Activated naive CD4-positive, alpha-beta T cell treated with anti-CD3 and anti-CD28 coated beads, Interleukin-2, amount 50 U/mL, for 72 hours (primary cell): ENCODE measurements around the gene UNC79. TPM values are rescaled to one million over a fixed set of nuclear protein-coding genes. Genes with fewer than 3 reads are reported as not detected.
A peak's percentile ranks its signal among the peaks of the same experiment; 100 is the strongest.

Source experiments
- ATAC-seq, 2 donors: fragments of 150-1000 bp; cut with Tn5 transposase; 2 replicates each; pipeline ENCODE4 v1.10.0; 2021; ENCODE audit warnings: mild to moderate bottlenecking in 2 of 2, moderate library complexity in 2 of 2
- DNase-seq, 2 donors: peaks; one replicate each; pipeline ENCODE4 v3.0.0; 2021 to 2022; ENCODE audit warnings: low spot score in 2 of 2
- H3K27ac Mint-ChIP-seq, 2 donors: one replicate each; pipeline ENCODE4 v1.8.0; 2022; ENCODE audit warnings: mild to moderate bottlenecking in 2 of 2, mixed read lengths in 2 of 2
- H3K36me3 Mint-ChIP-seq, 2 donors: one replicate each; pipeline ENCODE4 v1.8.0; 2022; ENCODE audit warnings: mixed read lengths in 2 of 2
- H3K9me3 Mint-ChIP-seq, 2 donors: one replicate each; pipeline ENCODE4 v1.8.0; 2022; ENCODE audit warnings: mixed read lengths in 2 of 2
- total RNA-seq, 2 donors: library from RNA; stranded (reverse); gene quantifications; one replicate each; pipeline ENCODE4 v1.2.3, GENCODE V29; 2022

UNC79 gene
- total RNA-seq, 2 donors from 2014 or later, result 0.02 TPM; not detected in 1

DNA sequence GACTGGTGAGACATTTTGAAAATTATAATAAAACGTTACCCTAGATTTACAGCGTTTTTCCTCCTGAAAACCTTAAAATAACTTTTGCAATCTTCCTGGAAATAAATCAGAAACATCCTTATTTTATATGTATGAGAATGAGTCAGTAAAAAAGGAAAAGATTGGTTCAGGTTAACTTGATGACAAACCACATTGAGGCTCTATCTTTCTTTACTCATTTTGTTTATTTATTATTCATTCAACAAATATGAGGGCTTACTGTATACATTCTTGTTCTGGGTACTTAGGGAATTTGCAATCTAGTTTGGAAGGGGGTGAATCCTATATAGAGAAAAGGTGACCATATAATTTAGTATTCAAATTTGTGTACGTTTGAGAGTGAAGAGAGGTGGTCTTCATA is 156.6 kb downstream of the UNC79 start:
- Mint-ChIP-seq H3K27ac (no peak overlapping the region), H3K36me3 (no peaks in the 10 kb centered on the region), H3K9me3 (no peaks in the 10 kb centered on the region)
- DNase-seq (no peak), ATAC-seq (no peak)

DNA sequence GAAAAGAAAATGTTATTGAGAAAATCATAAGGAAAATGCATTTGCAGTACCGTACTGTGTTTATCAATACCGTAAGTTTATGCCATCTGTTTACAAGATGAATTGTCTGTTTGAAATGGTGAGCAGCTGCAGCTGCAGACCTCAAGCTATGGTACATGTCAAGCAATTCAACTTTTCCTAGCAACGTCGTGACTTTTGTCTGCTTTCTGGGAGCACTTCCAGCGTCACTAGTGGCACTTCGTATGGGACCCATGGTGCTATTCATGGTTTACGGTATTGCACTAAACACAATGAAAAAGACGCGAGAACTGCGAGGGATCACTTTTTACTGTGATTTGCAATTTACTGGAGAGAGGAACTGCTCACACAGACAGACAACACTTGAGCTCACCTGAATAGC is 160.8 kb downstream of the UNC79 start:
- ATAC-seq (no peak), DNase-seq (no peak)
- H3K36me3 Mint-ChIP-seq, result no peaks in the 10 kb centered on the region
- H3K27ac Mint-ChIP-seq, result no peak overlapping the region
- H3K9me3 Mint-ChIP-seq, result no peaks in the 10 kb centered on the region

DNA sequence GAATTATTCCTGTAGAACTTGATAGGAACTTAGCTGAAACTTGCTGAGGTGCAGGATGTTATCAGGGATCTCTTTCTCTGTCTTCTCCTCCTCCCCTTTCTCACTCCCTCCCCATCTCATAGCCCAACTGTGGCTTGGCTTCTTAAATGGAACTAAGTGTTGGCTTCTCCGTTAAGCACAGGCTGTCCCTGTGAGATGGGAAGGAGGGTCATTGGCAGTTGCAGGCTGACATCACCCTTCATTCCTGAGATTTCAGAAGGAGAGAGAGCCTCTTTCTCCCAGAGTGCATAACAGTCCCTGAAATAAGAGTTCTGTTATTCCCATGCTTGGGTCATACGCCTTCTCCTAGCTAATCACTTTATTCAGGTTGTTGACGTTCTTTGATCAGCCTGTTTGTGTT is 162.0 kb downstream of the UNC79 start:
- no peak for ATAC-seq
- Mint-ChIP-seq H3K9me3 (no peaks in the 10 kb centered on the region), H3K27ac (no peak overlapping the region), H3K36me3 (no peaks in the 10 kb centered on the region)
- no peak for DNase-seq

DNA sequence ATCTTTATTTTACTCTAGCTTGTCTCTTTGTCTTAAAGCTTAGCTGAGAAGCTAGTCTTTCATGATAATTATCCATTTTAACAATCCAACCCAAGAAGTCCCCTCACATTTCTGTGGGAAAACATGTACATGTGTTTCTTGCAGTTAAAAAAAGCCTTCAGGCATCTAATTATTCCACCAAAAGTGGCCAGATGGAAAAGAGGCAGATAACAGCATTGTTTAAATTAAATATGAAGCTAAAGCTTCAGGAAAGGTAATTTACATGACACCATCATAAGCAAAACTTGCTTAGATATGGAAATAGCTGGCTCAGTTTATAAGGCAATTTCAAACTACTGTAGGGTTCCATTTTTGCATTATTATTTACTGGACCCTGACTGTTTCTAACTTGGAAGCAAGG is 175.4 kb downstream of the UNC79 start:
- no peak overlapping the region for H3K27ac Mint-ChIP-seq
- DNase-seq, result no peak
- H3K9me3 Mint-ChIP-seq, result peaks cover 0 to 7% of the 10 kb centered on the region in 2 donors
- H3K36me3 Mint-ChIP-seq, result no peaks in the 10 kb centered on the region
- no peak for ATAC-seq

DNA sequence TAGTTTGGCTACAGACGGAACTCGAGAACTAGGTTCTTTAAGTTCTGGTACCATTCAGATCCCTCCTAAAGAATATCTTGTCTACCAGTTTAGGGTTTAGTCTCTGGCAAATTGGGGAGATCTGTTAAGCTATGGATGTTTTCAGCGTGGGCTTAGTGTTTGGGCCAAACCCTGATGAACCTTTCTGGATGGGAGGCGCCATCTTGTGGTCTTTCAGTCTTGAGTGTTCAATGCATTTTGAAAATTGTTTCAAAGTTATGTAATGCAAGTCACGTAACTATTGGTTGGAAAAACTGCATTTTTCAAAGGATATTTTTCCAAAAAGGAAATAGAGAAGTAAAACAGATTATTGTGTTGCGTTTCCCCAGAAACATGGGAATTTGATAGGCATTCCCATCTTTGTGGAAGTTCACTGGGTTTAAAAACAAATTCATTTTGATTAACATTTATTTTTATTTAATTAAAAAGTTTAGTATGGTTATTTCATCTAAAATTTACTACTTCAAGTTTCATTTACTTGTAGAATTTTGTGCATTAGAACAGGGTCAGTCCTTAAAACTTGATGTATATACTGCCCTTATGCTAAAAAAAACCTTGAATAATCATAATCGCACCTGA is 188.5 kb downstream of the UNC79 start:
- ATAC-seq, result no peak
- no peak overlapping the region for H3K27ac Mint-ChIP-seq
- no peaks in the 10 kb centered on the region for H3K9me3 Mint-ChIP-seq
- peak in 1 of 2 donors; percentile 19 for DNase-seq
- H3K36me3 Mint-ChIP-seq, result no peaks in the 10 kb centered on the region

DNA sequence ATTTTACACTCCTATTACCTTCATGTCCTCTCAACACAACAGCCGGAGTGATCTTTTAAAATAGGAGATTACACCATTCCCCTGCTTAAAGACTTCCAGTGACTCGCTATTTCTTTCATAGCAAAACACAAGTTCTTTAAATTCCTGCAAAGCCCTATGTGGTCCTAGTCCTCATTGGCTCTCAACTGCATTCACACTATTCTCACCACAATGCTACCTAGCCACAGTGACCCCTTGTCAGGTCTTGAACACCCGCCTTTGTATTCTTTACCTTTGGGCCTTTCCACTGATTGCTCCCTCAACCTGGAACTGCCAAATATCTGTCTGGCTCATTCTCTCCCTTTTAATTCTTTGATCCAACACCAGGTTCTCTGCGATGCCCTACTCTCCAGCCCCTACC is 197.3 kb downstream of the UNC79 start:
- Mint-ChIP-seq H3K27ac (no peak overlapping the region), H3K9me3 (no peaks in the 10 kb centered on the region), H3K36me3 (no peaks in the 10 kb centered on the region)
- DNase-seq (no peak), ATAC-seq (no peak)

- ATAC-seq (no peak), DNase-seq (no peak)
- Mint-ChIP-seq H3K9me3 (no peaks in the 10 kb centered on the region), H3K27ac (no peak overlapping the region), H3K36me3 (no peaks in the 10 kb centered on the region)
Observed at GRCh38 chr14:93629643-93630042, 198.9 kb downstream of the UNC79 start.

- Mint-ChIP-seq H3K36me3 (peaks cover 0 to 8% of the 10 kb centered on the region in 2 donors), H3K27ac (no peak overlapping the region), H3K9me3 (peaks cover 0 to 5% of the 10 kb centered on the region in 2 donors)
- ATAC-seq, result no peak
- DNase-seq, result no peak
Observed at GRCh38 chr14:93638790-93639189, 208.1 kb downstream of the UNC79 start.

GRCh38 chr14:93643127-93643526 is 212.4 kb downstream of the UNC79 start:
- H3K36me3 Mint-ChIP-seq, result peaks cover 5 to 16% of the 10 kb centered on the region in 2 donors
- peaks cover 6 to 14% of the 10 kb centered on the region in 2 donors for H3K9me3 Mint-ChIP-seq
- ATAC-seq, result peak in 1 of 2 donors; percentile 63
- DNase-seq, result no peak
- no peak overlapping the region for H3K27ac Mint-ChIP-seq

GRCh38 chr14:93643676-93644075 is 212.9 kb downstream of the UNC79 start:
- H3K36me3 Mint-ChIP-seq, result peaks cover 5 to 16% of the 10 kb centered on the region in 2 donors
- H3K9me3 Mint-ChIP-seq, result peaks cover 6 to 14% of the 10 kb centered on the region in 2 donors
- no peak overlapping the region for H3K27ac Mint-ChIP-seq
- DNase-seq (no peak), ATAC-seq (peak in 1 of 2 donors; percentile 21)

DNA sequence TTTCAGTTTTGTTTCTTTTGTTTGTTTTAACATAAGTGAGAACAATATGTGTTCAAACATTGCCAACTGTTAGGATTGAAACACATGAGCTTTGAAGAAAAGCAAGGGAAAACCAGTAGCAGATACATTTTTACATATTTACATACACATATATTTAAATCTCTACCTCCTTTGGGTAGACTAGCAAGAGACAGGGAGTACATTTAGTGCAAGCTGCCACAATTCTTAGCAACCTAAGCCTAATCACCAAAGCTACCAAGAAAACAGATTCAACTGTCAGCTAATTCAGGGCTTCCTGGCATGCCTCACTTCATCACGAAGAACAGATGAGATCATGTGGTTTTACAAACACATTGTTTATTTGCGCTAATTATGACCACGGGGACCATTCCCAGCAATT is 214.5 kb downstream of the UNC79 start:
- Mint-ChIP-seq H3K9me3 (peaks cover 6 to 14% of the 10 kb centered on the region in 2 donors), H3K27ac (no peak overlapping the region)

GRCh38 chr14:93648440-93649168 is 217.9 kb downstream of the UNC79 start:
- DNase-seq (peak in 1 of 2 donors; percentile 30), ATAC-seq (peak; percentile 79 to 86)
- H3K36me3 Mint-ChIP-seq, result peaks cover 5 to 8% of the 10 kb centered on the region in 2 donors
- H3K9me3 Mint-ChIP-seq, result peaks cover 6 to 9% of the 10 kb centered on the region in 2 donors
- peak overlapping the region in 1 of 2 donors; percentile 76 for H3K27ac Mint-ChIP-seq

More for the DNA sequence above, 214.5 kb downstream of the UNC79 start:
- peaks cover 5 to 16% of the 10 kb centered on the region in 2 donors for H3K36me3 Mint-ChIP-seq
- DNase-seq, result no peak
- no peak for ATAC-seq

DNA sequence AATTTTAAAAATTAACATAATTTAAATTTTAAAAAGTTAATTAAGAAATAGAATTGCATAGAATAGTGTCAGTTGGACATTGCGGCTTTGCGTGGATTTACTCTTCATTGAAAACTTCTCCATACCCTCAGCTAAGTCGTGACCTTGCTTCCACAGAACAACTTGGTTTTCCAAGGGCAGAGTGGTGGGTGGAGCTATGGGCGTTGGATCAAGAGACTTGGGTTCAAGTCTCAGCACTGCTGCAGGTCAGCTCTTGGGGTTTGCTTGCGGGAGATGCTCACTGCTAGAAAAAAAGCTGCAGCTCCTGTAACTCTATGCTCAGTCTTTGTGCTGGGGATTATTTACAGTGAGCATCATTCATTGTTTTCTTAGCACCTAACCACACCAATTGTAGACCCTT is 223.9 kb downstream of the UNC79 start:
- ATAC-seq (no peak), DNase-seq (no peak)
- no peak overlapping the region for H3K27ac Mint-ChIP-seq
- no peaks in the 10 kb centered on the region for H3K36me3 Mint-ChIP-seq
- H3K9me3 Mint-ChIP-seq, result no peaks in the 10 kb centered on the region

GRCh38 chr14:93655078-93655750 is 224.5 kb downstream of the UNC79 start:
- peak in 1 of 2 donors; percentile 27 for DNase-seq
- no peaks in the 10 kb centered on the region for H3K9me3 Mint-ChIP-seq
- no peak for ATAC-seq
- H3K36me3 Mint-ChIP-seq, result no peaks in the 10 kb centered on the region
- no peak overlapping the region for H3K27ac Mint-ChIP-seq

DNA sequence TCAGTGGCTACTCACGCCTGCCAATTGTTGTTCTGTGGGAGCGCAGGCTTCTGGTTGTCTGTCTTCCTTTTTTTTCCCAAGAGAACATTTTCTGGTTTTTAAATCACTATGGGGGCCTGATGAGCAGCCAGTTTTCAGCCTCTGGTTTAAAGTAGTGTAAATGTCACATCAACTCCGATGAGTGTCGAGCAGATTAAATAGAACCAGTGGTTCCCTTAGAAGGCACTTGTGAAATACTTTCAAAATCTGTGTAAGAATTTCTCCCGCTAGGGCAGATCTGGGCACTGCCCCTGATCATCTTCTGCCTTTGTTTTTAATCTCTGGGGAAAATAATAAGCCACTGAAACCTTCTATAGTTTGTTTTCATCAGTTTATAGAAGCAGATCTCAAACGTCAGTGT is 227.1 kb downstream of the UNC79 start:
- H3K27ac Mint-ChIP-seq, result no peak overlapping the region

GRCh38 chr14:93663317-93663716 is 232.6 kb downstream of the UNC79 start:
- Mint-ChIP-seq H3K9me3 (peaks cover 16 to 26% of the 10 kb centered on the region in 2 donors), H3K36me3 (peaks cover 9 to 11% of the 10 kb centered on the region in 2 donors), H3K27ac (no peak overlapping the region)
- ATAC-seq, result no peak
- no peak for DNase-seq

More for the DNA sequence above, 227.1 kb downstream of the UNC79 start:
- DNase-seq, result no peak
- H3K36me3 Mint-ChIP-seq, result no peaks in the 10 kb centered on the region
- ATAC-seq, result no peak
- H3K9me3 Mint-ChIP-seq, result no peaks in the 10 kb centered on the region

GRCh38 chr14:93665169-93665568 is 234.4 kb downstream of the UNC79 start:
- Mint-ChIP-seq H3K36me3 (peaks cover 9 to 11% of the 10 kb centered on the region in 2 donors), H3K9me3 (peaks cover 16 to 26% of the 10 kb centered on the region in 2 donors), H3K27ac (no peak overlapping the region)
- ATAC-seq (no peak), DNase-seq (no peak)
